GM21390 (cell line): ENCODE data around the gene CTBP2.

Experiments used
- ATAC-seq: cut with Tn5 transposase; IDR thresholded peaks from one replicate; pipeline ENCODE4 v1.9.1; 2021; ENCODE audit not compliant: unreplicated experiment

CTBP2 gene

DNA sequence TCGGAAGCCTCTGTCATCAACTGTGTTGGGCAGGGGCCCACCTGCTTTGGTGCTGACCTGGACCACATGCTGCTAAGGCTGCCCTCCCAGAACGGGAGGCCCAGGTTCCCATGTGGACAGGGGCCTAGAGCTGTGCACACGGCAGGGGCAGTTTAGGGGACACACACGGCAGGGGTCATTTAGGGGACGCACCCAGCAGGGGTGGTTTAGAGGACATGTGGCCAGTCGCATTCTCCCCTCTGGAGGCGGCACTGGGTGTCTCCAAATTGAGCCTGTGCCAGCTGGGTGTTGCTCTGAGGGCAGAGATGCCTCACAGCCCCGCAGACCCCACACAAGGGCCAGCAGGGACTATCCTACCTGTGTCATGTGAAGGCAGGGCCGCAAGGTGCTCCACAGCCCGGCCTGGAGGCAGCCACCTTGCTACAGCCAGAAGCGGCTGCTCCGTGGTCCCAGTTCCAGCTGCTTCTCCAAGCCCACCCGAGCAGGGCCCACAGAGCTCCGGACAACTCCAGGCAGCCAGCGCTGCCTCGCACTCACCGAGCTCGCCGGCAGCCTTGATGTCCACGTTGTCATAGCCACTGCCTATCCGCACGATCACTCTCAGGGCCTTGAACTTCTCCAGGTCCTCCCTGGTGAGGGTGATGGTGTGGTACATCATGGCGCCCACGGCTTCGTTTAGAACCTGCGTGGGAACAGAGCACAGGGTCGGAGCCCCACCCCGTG lies 157.8 kb downstream of the CTBP2 start:
- no peak for ATAC-seq

DNA sequence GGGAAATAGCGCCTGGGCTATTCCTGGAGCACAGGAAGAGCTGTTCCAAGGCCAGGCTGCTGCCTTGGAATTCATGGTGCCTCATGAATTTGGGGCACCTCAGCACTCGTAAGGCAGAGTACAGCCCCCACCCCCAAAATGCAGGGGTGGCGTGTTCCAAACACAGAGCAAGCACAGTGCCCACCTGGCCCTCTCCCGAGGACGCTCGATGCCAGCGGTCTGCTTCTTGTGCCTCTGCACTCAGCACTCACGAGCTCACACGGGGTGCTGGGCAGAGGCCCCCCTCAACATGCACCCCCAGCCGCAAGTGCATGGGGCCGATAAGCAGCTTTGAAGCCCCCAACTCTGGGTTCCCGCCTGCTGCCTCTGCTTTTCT lies 158.3 kb downstream of the CTBP2 start:
- ATAC-seq: no peak

DNA sequence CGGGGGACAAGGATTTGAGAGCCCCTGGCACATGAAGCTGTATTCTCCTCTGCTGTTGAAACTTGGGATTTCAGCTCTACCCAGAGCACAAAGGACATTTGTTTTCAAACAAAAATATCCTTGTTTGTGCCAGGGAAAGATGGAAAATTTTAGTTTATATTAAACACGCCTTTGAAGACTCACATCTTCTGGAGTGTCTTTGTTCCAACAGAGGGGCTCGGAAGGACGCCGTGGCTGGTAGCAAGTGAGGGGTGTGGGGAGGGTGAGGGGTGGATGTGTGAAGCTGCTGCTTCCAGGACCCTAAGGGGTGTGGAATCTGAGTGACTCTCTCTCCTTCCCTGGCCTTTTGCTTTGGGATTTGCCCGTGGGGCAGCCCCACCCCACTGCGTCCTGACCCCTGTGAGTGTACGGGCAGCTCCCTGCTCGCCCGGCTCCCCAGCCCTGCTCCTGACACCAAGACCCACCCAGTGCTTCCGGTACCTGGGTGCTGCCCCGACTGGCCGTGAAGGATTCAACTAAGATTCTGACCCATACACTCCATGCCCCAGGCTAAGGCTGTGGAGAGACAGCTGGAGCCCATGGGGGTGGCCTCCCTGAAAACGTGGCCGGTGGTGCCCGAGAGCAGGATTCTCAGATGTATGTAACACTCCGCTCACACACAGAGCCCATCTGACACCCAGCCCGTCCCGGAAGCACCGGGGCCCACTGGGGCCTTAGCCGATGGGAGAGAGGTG lies 158.9 kb downstream of the CTBP2 start:
- ATAC-seq: no peak

DNA sequence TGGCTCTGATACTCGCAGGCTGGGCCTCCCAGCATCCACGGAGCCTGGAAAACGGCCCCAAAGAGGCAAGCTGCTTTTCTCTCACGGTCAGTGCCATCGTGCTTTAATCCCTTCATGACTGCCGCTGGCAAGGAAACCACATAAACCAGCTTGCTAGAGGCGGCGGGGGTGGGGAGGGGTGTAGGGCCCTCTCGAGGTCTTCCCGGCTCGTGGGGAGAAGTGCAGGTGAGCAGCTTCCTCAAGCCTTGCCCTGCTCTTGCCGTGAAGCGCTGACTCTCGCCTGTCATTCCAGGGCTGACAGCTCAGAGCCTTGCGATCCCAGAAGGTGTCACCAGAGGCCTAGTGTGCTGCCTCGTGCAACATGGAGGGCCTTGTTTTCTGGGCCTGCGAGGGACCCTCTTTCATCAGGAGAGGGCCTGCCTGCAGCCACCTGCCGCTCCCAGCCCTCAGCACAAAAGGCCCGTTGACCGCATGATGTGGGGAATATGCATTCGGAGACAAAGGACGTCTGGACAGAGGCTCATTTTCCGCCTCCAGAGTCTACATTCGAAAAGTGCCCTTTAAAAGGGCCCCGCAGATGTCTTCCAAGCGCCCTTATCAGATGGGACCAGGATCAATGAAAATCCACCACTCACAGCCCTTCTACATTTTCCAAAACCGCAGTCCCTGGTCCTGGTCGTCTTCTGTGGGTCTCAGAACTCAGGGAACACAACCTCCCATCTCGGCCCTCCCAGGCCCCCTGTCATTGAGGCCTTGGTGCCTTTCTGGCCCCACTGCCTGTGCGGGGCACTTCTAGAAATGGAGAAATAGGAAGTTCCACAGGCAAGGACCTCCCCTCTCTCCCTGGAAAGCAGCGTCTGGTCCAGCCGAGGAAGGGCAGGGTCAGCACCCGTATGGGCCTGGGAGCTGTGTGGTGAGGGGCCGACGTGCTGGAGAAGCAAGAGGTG lies 159.7 kb downstream of the CTBP2 start:
- no peak for ATAC-seq

GRCh38 chr10:124999433-125000365 lies 160.7 kb downstream of the CTBP2 start:
- no peak for ATAC-seq

DNA sequence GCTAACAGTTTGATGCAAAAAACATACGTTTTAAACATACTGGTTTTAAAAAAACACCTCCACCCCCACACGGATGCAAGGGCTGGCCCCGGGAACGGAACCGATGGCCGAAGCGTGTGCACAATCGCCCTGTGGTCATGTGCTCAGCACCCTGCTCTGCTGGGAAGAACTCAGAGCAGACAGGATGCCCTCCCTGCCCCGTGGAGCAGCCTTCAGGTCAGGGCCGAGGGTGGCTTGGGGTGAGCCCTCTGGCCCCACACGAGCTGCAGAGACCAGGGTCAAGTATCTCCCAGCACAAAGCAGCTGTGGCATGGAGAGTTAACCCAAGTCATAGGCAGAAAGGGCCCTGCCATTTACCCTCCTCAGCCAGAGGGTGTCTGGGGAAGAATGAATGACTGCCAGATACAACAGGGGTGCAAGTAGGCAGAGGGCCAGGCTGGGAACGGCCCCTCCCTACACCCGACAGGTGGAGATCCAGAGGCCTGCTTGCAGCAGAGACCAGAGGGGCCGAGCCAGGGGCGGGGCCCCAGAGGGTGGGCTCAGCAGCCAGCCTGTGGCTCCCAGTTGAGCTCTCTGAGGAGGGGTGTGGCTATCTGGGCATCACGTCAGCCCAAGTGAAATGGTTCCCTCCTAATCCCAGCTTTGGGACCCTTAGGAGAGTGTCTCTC lies 161.6 kb downstream of the CTBP2 start:
- no peak for ATAC-seq

GRCh38 chr10:124997771-124998623 lies 162.4 kb downstream of the CTBP2 start:
- no peak for ATAC-seq

DNA sequence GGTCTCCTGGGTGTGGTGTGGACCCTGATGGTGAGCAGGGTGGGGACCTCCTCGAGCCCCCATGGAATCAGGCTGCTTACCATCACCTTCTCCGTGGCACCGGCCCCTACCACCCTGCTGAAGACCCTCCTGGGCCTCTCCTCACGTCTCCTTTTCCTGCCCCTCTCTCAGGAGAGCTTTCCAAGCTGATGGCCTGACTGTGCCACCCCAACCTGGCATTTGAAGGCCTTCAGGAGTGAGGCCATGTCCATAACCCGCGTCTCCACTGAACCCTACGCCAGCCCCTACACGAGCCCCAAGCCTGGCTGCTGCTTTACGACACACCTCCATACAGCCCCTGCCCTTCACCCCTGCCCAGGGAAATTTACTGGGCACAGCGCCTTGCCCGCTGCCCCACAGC lies 163.1 kb downstream of the CTBP2 start:
- ATAC-seq: no peak

DNA sequence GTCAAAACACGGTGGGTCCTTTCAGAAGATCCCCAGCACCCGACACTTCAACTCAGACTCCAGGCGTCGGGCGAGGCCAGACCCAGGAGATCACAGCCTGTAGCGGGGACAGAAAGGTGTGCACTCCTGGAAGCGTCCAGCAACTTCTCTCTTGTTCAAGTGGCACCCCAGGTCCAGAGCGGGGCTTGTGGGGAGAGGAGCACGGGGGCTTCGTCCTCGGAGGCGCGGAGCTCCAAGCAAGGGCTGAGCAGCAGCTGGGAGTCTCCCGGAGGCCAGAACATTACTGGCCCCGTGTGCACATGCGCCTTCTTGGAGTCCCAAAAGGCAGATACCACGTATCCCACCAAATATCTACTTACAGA lies 163.5 kb downstream of the CTBP2 start:
- no peak for ATAC-seq

GRCh38 chr10:124996127-124996853 lies 164.1 kb downstream of the CTBP2 start:
- ATAC-seq: no peak

- ATAC-seq: no peak
Measured at GRCh38 chr10:124995605-124996004, 164.8 kb downstream of the CTBP2 start.

GRCh38 chr10:124994573-124995473 lies 165.5 kb downstream of the CTBP2 start:
- no peak for ATAC-seq

- no peak for ATAC-seq
Measured at GRCh38 chr10:124993736-124994451, 166.5 kb downstream of the CTBP2 start.

- ATAC-seq: no peak
Measured at GRCh38 chr10:124993345-124993708, 167.0 kb downstream of the CTBP2 start.

- ATAC-seq: no peak
Measured at GRCh38 chr10:124992462-124993344, 167.7 kb downstream of the CTBP2 start.

- no peak for ATAC-seq
Measured at GRCh38 chr10:124991835-124992234, 168.5 kb downstream of the CTBP2 start.
